Astrocyte (in vitro differentiated cells and primary cell): ENCODE results near the gene SLC6A1. TPM values are rescaled to one million over a fixed set of nuclear protein-coding genes. Genes with fewer than 3 reads are reported as not detected.

Source experiments
- DNase-seq: peaks from one replicate; pipeline ENCODE4 v3.0.0-alpha.2; 2010; ENCODE audit warnings: low read depth
- FAIRE-seq: peaks from 2 replicates; lab custom pipeline; 2011; peaks lifted over from hg19 to GRCh38; lab: Jason Lieb, UNC
- H2AFZ ChIP-seq: 2 replicates; pipeline ENCODE4 v1.6.0; 2012; ENCODE audit warnings: low read depth, low read length, inconsistent platforms
- H3K27ac ChIP-seq: 2 replicates; pipeline ENCODE4 v1.5.1; 2011; ENCODE audit warnings: low read depth, low read length, inconsistent platforms
- H3K27me3 ChIP-seq: 2 replicates; pipeline ENCODE4 v1.6.0; 2011; ENCODE audit warnings: low read length, inconsistent platforms; ENCODE audit not compliant: insufficient read depth
- H3K36me3 ChIP-seq: 2 replicates; pipeline ENCODE4 v1.5.1; 2011; ENCODE audit warnings: low read length, inconsistent platforms; ENCODE audit not compliant: insufficient read depth
- H3K4me1 ChIP-seq: 2 replicates; pipeline ENCODE4 v1.5.1; 2011; ENCODE audit warnings: low read length, inconsistent platforms; ENCODE audit not compliant: insufficient read depth
- H3K4me2 ChIP-seq: 2 replicates; pipeline ENCODE4 v1.6.0; 2012; ENCODE audit warnings: low read length, inconsistent platforms
- H3K4me3 ChIP-seq: 2 replicates; pipeline ENCODE4 v1.5.1; 2011; ENCODE audit warnings: low read depth, mild to moderate bottlenecking, low read length, inconsistent platforms; ENCODE audit not compliant: insufficient read depth
- H3K79me2 ChIP-seq: 2 replicates; pipeline ENCODE4 v1.6.0; 2012; ENCODE audit warnings: mild to moderate bottlenecking, low read length, inconsistent platforms; ENCODE audit not compliant: insufficient read depth
- H3K9ac ChIP-seq: 2 replicates; pipeline ENCODE4 v1.6.0; 2012; ENCODE audit warnings: mild to moderate bottlenecking, low read length, inconsistent platforms
- H3K9me3 ChIP-seq: 2 replicates; pipeline ENCODE4 v1.5.1; 2012; ENCODE audit warnings: low read depth, mild to moderate bottlenecking, low read length, inconsistent platforms; ENCODE audit not compliant: insufficient read depth
- H4K20me1 ChIP-seq: 2 replicates; pipeline ENCODE4 v1.6.0; 2012; ENCODE audit warnings: low read length, inconsistent platforms; ENCODE audit not compliant: insufficient read depth
- H3K27ac Mint-ChIP-seq: one replicate; pipeline ENCODE4 v1.8.0; 2021; ENCODE audit warnings: mild to moderate bottlenecking, mixed read lengths; ENCODE audit not compliant: unreplicated experiment
- H3K27me3 Mint-ChIP-seq: one replicate; pipeline ENCODE4 v1.8.0; 2021; ENCODE audit warnings: low read depth, mixed read lengths; ENCODE audit not compliant: unreplicated experiment
- H3K36me3 Mint-ChIP-seq: one replicate; pipeline ENCODE4 v1.8.0; 2021; ENCODE audit warnings: low read depth, mixed read lengths; ENCODE audit not compliant: unreplicated experiment
- H3K4me1 Mint-ChIP-seq: one replicate; pipeline ENCODE4 v1.8.0; 2021; ENCODE audit warnings: low read depth, mixed read lengths; ENCODE audit not compliant: unreplicated experiment
- H3K4me3 Mint-ChIP-seq: one replicate; pipeline ENCODE4 v1.8.0; 2021; ENCODE audit warnings: mild to moderate bottlenecking, moderate library complexity, mixed read lengths; ENCODE audit not compliant: unreplicated experiment
- H3K9me3 Mint-ChIP-seq: one replicate; pipeline ENCODE4 v1.8.0; 2021; ENCODE audit warnings: mild to moderate bottlenecking, mixed read lengths; ENCODE audit not compliant: unreplicated experiment
- EZH2 ChIP-seq: IDR thresholded peaks from 2 replicates; pipeline ENCODE4 v1.6.1; 2012; ENCODE audit warnings: mild to moderate bottlenecking, low read length, inconsistent platforms; ENCODE audit not compliant: insufficient read depth
- total RNA-seq: library from RNA; stranded (reverse); gene quantifications from 2 replicates; pipeline ENCODE4 v1.2.1, GENCODE V29; 2021
- TF ChIP-seq, protein P1 (sequence below): IDR thresholded peaks from 2 replicates; pipeline ENCODE4 v1.5.1; 2011; ENCODE audit warnings: low read depth, mild to moderate bottlenecking, inconsistent platforms, low read length, moderate library complexity; ENCODE audit not compliant: insufficient read depth

Gene SLC6A1
- total RNA-seq, 1 donor from 2014 or later = 0.30 TPM

DNA sequence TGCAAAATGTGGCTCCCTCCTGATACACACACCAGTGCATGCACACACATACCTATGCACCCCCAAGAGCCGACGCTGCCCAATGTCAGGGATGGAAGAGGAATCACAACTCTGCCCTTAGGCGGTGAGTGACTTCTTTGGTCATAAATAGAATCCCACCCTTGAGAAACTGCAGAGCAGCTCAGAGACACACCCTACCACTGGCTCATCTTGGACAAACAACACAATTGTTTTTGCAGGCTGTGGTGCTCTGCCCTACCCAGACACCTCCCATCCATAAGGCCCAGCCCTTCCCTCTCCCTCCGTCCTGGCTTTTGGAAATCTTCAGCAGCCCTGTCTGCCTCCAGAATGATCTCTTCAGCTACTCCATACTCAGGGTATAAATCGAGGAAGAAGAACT lies 87.9 kb downstream of the SLC6A1 start:
- no peak for FAIRE-seq
- no peak overlapping the region for H2AFZ ChIP-seq
- H3K9ac ChIP-seq = no peak overlapping the region
- no peak for TF ChIP-seq EZH2
- TF ChIP-seq, protein P1, sequence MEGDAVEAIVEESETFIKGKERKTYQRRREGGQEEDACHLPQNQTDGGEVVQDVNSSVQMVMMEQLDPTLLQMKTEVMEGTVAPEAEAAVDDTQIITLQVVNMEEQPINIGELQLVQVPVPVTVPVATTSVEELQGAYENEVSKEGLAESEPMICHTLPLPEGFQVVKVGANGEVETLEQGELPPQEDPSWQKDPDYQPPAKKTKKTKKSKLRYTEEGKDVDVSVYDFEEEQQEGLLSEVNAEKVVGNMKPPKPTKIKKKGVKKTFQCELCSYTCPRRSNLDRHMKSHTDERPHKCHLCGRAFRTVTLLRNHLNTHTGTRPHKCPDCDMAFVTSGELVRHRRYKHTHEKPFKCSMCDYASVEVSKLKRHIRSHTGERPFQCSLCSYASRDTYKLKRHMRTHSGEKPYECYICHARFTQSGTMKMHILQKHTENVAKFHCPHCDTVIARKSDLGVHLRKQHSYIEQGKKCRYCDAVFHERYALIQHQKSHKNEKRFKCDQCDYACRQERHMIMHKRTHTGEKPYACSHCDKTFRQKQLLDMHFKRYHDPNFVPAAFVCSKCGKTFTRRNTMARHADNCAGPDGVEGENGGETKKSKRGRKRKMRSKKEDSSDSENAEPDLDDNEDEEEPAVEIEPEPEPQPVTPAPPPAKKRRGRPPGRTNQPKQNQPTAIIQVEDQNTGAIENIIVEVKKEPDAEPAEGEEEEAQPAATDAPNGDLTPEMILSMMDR = no peak
- Mint-ChIP-seq H3K9me3 (peaks cover 7% of the 10 kb centered on the region), H3K4me3 (no peak overlapping the region), H3K4me1 (no peaks in the 10 kb centered on the region), H3K36me3 (peaks cover 2% of the 10 kb centered on the region), H3K27ac (no peak overlapping the region), H3K27me3 (peaks cover 26% of the 10 kb centered on the region)
- no peaks in the 10 kb centered on the region for H3K27me3 ChIP-seq
- H3K4me3 ChIP-seq = no peak overlapping the region
- no peaks in the 10 kb centered on the region for H3K79me2 ChIP-seq
- no peaks in the 10 kb centered on the region for H3K4me1 ChIP-seq
- no peak for DNase-seq
- no peak overlapping the region for H3K27ac ChIP-seq
- H4K20me1 ChIP-seq = no peaks in the 10 kb centered on the region
- H3K9me3 ChIP-seq = peaks cover 3% of the 10 kb centered on the region
- H3K4me2 ChIP-seq = no peak overlapping the region
- H3K36me3 ChIP-seq = no peaks in the 10 kb centered on the region

DNA sequence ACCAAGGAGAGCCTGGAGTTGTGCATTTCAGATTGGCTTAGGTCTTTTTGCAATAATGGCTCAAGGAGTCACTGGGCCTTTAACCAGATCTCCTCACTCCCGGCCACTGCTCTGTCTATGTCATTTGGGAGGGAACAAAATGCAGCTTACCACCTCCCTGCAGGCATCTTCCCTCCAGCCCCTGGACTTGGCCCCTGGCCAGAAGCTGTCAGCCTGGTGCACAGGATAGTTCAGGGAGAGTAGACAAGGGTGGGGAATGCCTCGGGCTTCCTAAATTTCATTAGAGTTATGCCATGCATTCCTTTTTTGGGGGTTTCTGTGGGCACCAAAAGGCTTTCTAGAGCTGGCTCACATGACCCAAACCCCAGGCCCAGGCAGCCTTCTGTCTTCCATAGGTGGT lies 91.5 kb downstream of the SLC6A1 start:
- no peak overlapping the region for H3K4me2 ChIP-seq
- no peaks in the 10 kb centered on the region for H3K27me3 ChIP-seq
- Mint-ChIP-seq H3K36me3 (peaks cover 2% of the 10 kb centered on the region), H3K4me3 (no peak overlapping the region), H3K9me3 (peaks cover 2% of the 10 kb centered on the region), H3K27me3 (peaks cover 22% of the 10 kb centered on the region), H3K27ac (no peak overlapping the region), H3K4me1 (no peaks in the 10 kb centered on the region)
- DNase-seq (no peak), FAIRE-seq (no peak)
- no peak overlapping the region for H3K9ac ChIP-seq
- TF ChIP-seq EZH2 = no peak
- TF ChIP-seq, protein P1 = no peak
- peaks cover 6% of the 10 kb centered on the region for H3K4me1 ChIP-seq
- H3K27ac ChIP-seq = no peak overlapping the region
- H2AFZ ChIP-seq = no peak overlapping the region
- H4K20me1 ChIP-seq = no peaks in the 10 kb centered on the region
- H3K36me3 ChIP-seq = no peaks in the 10 kb centered on the region
- no peaks in the 10 kb centered on the region for H3K79me2 ChIP-seq
- H3K9me3 ChIP-seq = peaks cover 3% of the 10 kb centered on the region
- H3K4me3 ChIP-seq = no peak overlapping the region

DNA sequence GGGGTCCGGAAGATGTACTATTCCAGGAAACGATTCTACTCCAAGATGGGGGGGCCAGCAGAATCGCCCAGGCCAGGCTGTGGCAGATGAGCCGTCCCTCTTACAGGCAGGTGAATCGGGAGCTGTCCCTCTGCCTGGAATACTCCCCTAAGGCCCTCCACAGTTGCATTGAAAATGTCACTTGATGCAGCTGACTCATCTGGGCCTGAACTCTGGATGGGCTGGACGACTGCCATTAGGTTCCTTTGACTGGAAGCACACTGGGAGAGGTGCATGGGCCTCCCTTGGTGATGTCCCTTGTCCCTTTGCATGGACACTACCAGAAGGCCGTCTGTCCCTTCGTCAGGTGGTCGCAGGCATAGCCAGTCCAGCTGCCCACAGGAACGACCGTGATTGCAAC lies 92.1 kb downstream of the SLC6A1 start:
- H3K9me3 ChIP-seq = peaks cover 3% of the 10 kb centered on the region
- H3K27ac Mint-ChIP-seq = no peak overlapping the region
- no peak for DNase-seq
- H3K36me3 ChIP-seq = no peaks in the 10 kb centered on the region
- no peak overlapping the region for H2AFZ ChIP-seq
- TF ChIP-seq, protein P1 = no peak
- no peak for TF ChIP-seq EZH2
- no peak overlapping the region for H3K27ac ChIP-seq
- H4K20me1 ChIP-seq = no peaks in the 10 kb centered on the region
- no peaks in the 10 kb centered on the region for H3K4me1 Mint-ChIP-seq
- peaks cover 2% of the 10 kb centered on the region for H3K9me3 Mint-ChIP-seq
- peaks cover 22% of the 10 kb centered on the region for H3K27me3 Mint-ChIP-seq
- no peaks in the 10 kb centered on the region for H3K79me2 ChIP-seq
- H3K4me1 ChIP-seq = peaks cover 6% of the 10 kb centered on the region
- H3K27me3 ChIP-seq = no peaks in the 10 kb centered on the region
- no peak overlapping the region for H3K4me2 ChIP-seq
- FAIRE-seq = no peak
- H3K4me3 ChIP-seq = no peak overlapping the region
- H3K4me3 Mint-ChIP-seq = no peak overlapping the region
- H3K36me3 Mint-ChIP-seq = peaks cover 2% of the 10 kb centered on the region
- no peak overlapping the region for H3K9ac ChIP-seq
